Measurements from ENCODE around the gene FAP. TPM values are rescaled to one million over a fixed set of nuclear protein-coding genes. Genes with fewer than 3 reads are reported as not detected.

The FAP gene
- total RNA-seq, 2 donors from 2014 or later: not detected

- Histone ChIP-seq H3K9me3 (ENCODE audit: control insufficient read depth, low read length) (no peaks in the 10 kb centered on the region), H3K4me1 (ENCODE audit: control insufficient read depth, insufficient read depth, low read length) (no peaks in the 10 kb centered on the region), H3K27ac (ENCODE audit: low read depth, low read length) (no peak overlapping the region), H3K9ac (ENCODE audit: extremely low read depth, low read length, poor library complexity, severe bottlenecking) (no peak overlapping the region), H3K4me3 (ENCODE audit: low read length) (no peak overlapping the region), H3K36me3 (ENCODE audit: control insufficient read depth, insufficient read depth, low read length) (no peaks in the 10 kb centered on the region), H3K27me3 (ENCODE audit: control insufficient read depth, insufficient read depth, low read length, poor library complexity, severe bottlenecking) (no peaks in the 10 kb centered on the region)
- Mint-ChIP-seq H3K4me3 (no peak overlapping the region), H3K36me3 (ENCODE audit: low read depth) (no peaks in the 10 kb centered on the region), H3K9me3 (no peaks in the 10 kb centered on the region), H3K4me1 (no peaks in the 10 kb centered on the region), H3K27ac (no peak overlapping the region), H3K27me3 (ENCODE audit: insufficient read depth) (no peaks in the 10 kb centered on the region)
- no peak for TF ChIP-seq CTCF (conservative IDR thresholded peaks at IDR 0.05)
- DNase-seq: no peak
These were observed 32.9 kb downstream of the FAP start for GRCh38 chr2:162210385-162210784.

GRCh38 chr2:162202203-162202602, 41.0 kb downstream of the FAP start:
- Histone ChIP-seq H3K4me3 (ENCODE audit: low read length) (no peak overlapping the region), H3K9ac (ENCODE audit: extremely low read depth, low read length, poor library complexity, severe bottlenecking) (no peak overlapping the region), H3K9me3 (ENCODE audit: control insufficient read depth, low read length) (no peaks in the 10 kb centered on the region), H3K36me3 (ENCODE audit: control insufficient read depth, insufficient read depth, low read length) (no peaks in the 10 kb centered on the region), H3K27me3 (ENCODE audit: control insufficient read depth, insufficient read depth, low read length, poor library complexity, severe bottlenecking) (no peaks in the 10 kb centered on the region), H3K4me1 (ENCODE audit: control insufficient read depth, insufficient read depth, low read length) (no peaks in the 10 kb centered on the region), H3K27ac (ENCODE audit: low read depth, low read length) (no peak overlapping the region)
- no peaks in the 10 kb centered on the region for H3K36me3 Mint-ChIP-seq (ENCODE audit: low read depth)
- H3K27ac Mint-ChIP-seq: no peak overlapping the region
- H3K9me3 Mint-ChIP-seq: no peaks in the 10 kb centered on the region
- no peaks in the 10 kb centered on the region for H3K27me3 Mint-ChIP-seq (ENCODE audit: insufficient read depth)
- TF ChIP-seq CTCF (conservative IDR thresholded peaks at IDR 0.05): no peak
- no peak for DNase-seq
- H3K4me1 Mint-ChIP-seq: no peaks in the 10 kb centered on the region
- H3K4me3 Mint-ChIP-seq: no peak overlapping the region

- H3K9me3 Mint-ChIP-seq: no peaks in the 10 kb centered on the region
- no peaks in the 10 kb centered on the region for H3K36me3 Mint-ChIP-seq (ENCODE audit: low read depth)
- H3K4me3 Mint-ChIP-seq: no peak overlapping the region
- no peaks in the 10 kb centered on the region for H3K4me1 Mint-ChIP-seq
- H3K4me3 ChIP-seq (ENCODE audit: low read length): no peak overlapping the region
- H3K4me1 ChIP-seq (ENCODE audit: control insufficient read depth, insufficient read depth, low read length): no peaks in the 10 kb centered on the region
- H3K27me3 Mint-ChIP-seq (ENCODE audit: insufficient read depth): no peaks in the 10 kb centered on the region
- TF ChIP-seq CTCF (conservative IDR thresholded peaks at IDR 0.05): no peak
- no peak for DNase-seq
- H3K27ac Mint-ChIP-seq: no peak overlapping the region
- H3K9me3 ChIP-seq (ENCODE audit: control insufficient read depth, low read length): no peaks in the 10 kb centered on the region
- WGBS, 2 experiments (ENCODE audit: insufficient coverage in 1 of 2, insufficient read length in 1 of 2): 79 to 100% methylated on average over 1 of the region's 1 CpG
- no peaks in the 10 kb centered on the region for H3K27me3 ChIP-seq (ENCODE audit: control insufficient read depth, insufficient read depth, low read length, poor library complexity, severe bottlenecking)
- H3K36me3 ChIP-seq (ENCODE audit: control insufficient read depth, insufficient read depth, low read length): no peaks in the 10 kb centered on the region
- no peak overlapping the region for H3K9ac ChIP-seq (ENCODE audit: extremely low read depth, low read length, poor library complexity, severe bottlenecking)
- H3K27ac ChIP-seq (ENCODE audit: low read depth, low read length): no peak overlapping the region
These were observed 42.6 kb downstream of the FAP start for GRCh38 chr2:162200636-162201035.
